ENCODE measurements around the gene CEACAM3.

DNA sequence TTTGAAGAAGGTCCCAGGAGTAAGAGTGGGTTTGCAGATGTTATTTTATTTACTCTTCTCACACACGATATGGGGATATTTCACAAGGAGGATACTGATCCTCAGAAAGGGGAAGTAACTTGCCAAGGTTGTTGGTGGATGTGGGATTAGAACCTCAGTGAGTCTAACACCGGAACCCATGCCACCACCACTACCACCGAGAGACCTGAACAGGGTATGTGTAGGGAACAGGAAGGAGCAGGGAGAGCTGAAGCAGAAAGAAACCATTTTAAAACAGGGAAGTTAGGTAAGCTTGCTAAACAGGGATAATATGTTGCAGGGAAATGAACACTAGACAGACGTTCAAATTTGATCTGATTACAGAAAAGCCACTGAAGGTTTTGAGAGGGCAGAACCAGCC is 11.6 kb upstream of the CEACAM3 start:
- TF ChIP-seq, protein P1, sequence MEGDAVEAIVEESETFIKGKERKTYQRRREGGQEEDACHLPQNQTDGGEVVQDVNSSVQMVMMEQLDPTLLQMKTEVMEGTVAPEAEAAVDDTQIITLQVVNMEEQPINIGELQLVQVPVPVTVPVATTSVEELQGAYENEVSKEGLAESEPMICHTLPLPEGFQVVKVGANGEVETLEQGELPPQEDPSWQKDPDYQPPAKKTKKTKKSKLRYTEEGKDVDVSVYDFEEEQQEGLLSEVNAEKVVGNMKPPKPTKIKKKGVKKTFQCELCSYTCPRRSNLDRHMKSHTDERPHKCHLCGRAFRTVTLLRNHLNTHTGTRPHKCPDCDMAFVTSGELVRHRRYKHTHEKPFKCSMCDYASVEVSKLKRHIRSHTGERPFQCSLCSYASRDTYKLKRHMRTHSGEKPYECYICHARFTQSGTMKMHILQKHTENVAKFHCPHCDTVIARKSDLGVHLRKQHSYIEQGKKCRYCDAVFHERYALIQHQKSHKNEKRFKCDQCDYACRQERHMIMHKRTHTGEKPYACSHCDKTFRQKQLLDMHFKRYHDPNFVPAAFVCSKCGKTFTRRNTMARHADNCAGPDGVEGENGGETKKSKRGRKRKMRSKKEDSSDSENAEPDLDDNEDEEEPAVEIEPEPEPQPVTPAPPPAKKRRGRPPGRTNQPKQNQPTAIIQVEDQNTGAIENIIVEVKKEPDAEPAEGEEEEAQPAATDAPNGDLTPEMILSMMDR (tag by site-specific recombination; IDR thresholded peaks at IDR 0.05) = no peak
- no peak for TF ChIP-seq ZNF366 (tag by site-specific recombination; conservative IDR thresholded peaks at IDR 0.05)
- TF ChIP-seq, protein P2, sequence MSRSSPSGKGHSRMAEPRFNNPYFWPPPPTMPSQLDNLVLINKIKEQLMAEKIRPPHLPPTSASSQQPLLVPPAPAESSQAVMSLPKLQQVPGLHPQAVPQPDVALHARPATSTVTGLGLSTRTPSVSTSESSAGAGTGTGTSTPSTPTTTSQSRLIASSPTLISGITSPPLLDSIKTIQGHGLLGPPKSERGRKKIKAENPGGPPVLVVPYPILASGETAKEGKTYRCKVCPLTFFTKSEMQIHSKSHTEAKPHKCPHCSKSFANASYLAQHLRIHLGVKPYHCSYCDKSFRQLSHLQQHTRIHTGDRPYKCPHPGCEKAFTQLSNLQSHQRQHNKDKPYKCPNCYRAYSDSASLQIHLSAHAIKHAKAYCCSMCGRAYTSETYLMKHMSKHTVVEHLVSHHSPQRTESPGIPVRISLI (tag by site-specific recombination; IDR thresholded peaks at IDR 0.05) = no peak
- no peak for TF ChIP-seq ZNF335 (tag by site-specific recombination; conservative IDR thresholded peaks at IDR 0.05)
- TF ChIP-seq MZF1 (tag by site-specific recombination; IDR thresholded peaks at IDR 0.05; ENCODE audit: borderline replicate concordance) = no peak
